ENCODE measurements around the gene HDGF. TPM values are rescaled to one million over a fixed set of nuclear protein-coding genes. Genes with fewer than 3 reads are reported as not detected.

Gene HDGF
- total and polyA plus RNA-seq, 9 of the 15 experiments (the other 6 are each of a cell fraction or from before 2014, with no cell fraction given), result 38.8 to 601 (median 400) TPM

DNA sequence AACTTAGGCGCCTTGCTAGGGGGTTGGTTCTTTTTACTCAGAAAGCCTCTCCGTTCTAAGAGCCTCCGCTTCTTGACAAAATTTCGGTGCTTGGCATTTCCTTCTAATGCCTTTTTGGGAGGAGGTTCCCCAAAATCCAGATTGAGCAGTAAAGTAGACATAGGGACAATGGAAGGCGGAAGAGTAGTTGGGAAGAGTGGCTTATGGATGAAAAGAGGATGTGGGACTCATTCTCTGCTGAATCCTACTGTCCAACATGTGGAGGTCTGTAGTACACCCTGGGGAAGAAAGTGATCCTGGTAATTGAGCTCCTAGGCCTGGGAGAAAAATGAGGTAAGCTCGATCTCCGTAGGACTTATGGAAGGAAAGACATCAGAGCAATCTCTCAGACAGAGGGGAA, 24.0 kb downstream of the HDGF start (continued):
- no peak for TF ChIP-seq ZNF77 (CRISPR knock-in tag; IDR thresholded peaks at IDR 0.05)
- TF ChIP-seq POLR2G (IDR thresholded peaks at IDR 0.05; ENCODE audit: low read depth, low read length), result no peak
- TF ChIP-seq TGIF2 (CRISPR knock-in tag; IDR thresholded peaks at IDR 0.05), result 0 out of 2 replicates have a peak, but pooled peaks have one; percentile 12
- no peak for TF ChIP-seq MCM5 (IDR thresholded peaks at IDR 0.05; ENCODE audit: low read depth)
- TF ChIP-seq SMAD1 (IDR thresholded peaks at IDR 0.05; ENCODE audit: low read depth, low read length, partially characterized antibody), result no peak
- TF ChIP-seq TCF3 (CRISPR knock-in tag; IDR thresholded peaks at IDR 0.05), result no peak

DNA sequence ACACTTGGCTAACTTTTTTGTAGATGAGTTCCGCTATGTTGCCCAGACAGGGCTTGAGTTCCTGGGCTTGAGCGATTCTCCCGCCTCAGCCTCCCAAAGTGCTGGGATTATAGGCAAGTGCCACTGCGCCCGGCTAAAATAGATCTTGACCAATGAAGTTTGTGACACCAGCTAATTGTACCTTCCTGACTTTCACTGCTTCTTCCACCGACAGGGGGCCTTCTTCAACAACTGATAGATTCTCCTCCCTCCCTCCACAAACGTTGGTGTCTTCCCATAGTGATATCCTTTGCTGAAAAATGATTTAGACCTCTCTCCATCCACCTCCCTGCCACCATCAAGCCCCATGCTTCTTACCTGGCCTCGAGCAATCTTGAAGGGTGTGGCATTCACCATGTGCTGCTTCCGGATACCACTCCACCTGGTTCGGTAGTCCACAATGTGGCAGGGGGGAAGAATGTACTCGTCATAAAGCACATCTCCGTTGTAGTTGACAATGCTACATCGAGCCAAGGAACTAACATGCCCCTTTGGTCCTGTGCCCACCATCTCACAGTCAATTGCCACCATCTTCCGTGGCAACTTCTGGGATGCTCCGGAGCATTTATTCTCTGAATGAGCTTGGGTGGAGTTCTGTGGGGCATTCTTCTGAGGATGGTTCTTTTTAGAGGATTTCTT, 24.8 kb downstream of the HDGF start:
- Histone ChIP-seq H4K20me1 (replicated peaks; ENCODE audit: control insufficient read depth, insufficient read depth, low read length) (peaks cover 31% of the 10 kb centered on the region), H3K27ac (ENCODE audit: extremely low read depth, low read depth, low read length) (peak overlapping the region; percentile 82), H3K79me2 (ENCODE audit: control insufficient read depth, insufficient read depth, low read length) (peaks cover 84% of the 10 kb centered on the region), H3K9me3 (replicated peaks; ENCODE audit: control insufficient read depth, insufficient read depth, low read depth, low read length) (no peaks in the 10 kb centered on the region), H3K9me1 (ENCODE audit: control insufficient read depth, insufficient read depth, low read length) (no peaks in the 10 kb centered on the region), H2AFZ (ENCODE audit: low read depth, low read length) (no peak overlapping the region), H3K4me1 (replicated peaks in 1 of 2; ENCODE audit: control insufficient read depth in 2 of 2, insufficient read depth in 2 of 2, low read length in 2 of 2) (peaks cover 13 to 17% of the 10 kb centered on the region in 2 experiments; a peak in 4 of 5 replicates), H3K4me2 (ENCODE audit: insufficient read depth, low read length) (peak overlapping the region; percentile 100), H3K9ac (ENCODE audit: insufficient read depth in 1 of 2, low read depth in 2 of 2, low read length in 2 of 2) (peak overlapping the region; percentile 91 to 99; a peak in 3 of 4 replicates), H3K36me3 (ENCODE audit: control insufficient read depth, insufficient read depth, low read length) (peaks cover 69% of the 10 kb centered on the region), H3K4me3 (peak overlapping the region; percentile 76), H3K27me3 (ENCODE audit: control insufficient read depth in 2 of 2, insufficient read depth in 2 of 2, low read length in 2 of 2) (no peaks in the 10 kb centered on the region; a peak in 1 of 5 replicates)
- in situ Hi-C loops (cut with MboI) (loop anchor here (5.0 to 25.0 kb wide), 3 partner anchors 41 to 1414 kb away; partner anchors contain the start of genes FDPS, NTRK1, PKLR and PRCC), intact Hi-C loops (cut with micrococcal nuclease) (loop anchor here (1.0 to 5.0 kb wide), 8 partner anchors 20 to 196 kb away; partner anchors contain the start of genes LRRC71, NTRK1 and PRCC)
- peak; percentile 88 for FAIRE-seq
- WGBS (ENCODE audit: insufficient coverage, low coverage, missing lambda C conversion rate), result under 1% methylated on average over 15 of the region's 15 CpGs
- ChIA-PET CTCF (ENCODE audit: low intra/inter-chr PET ratio) (interaction anchor here (0.6 to 6.9 kb wide), 13 partner anchors 37 to 193 kb away, joined by 3 to 143 read pairs (median 9); partner anchors contain the start of genes HAPLN2, INSRR, NES and NTRK1), POLR2A (interaction anchor here (0.6 to 5.0 kb wide), 29 partner anchors 12 to 168 kb away, joined by 3 to 60 read pairs (median 4); partner anchors contain the start of genes HDGF, MRPL24, NES and NTRK1)
- ATAC-seq, result peak; percentile 65
- peak; percentile 43 to 91 (median 65) for DNase-seq (ENCODE audit: extremely low read depth in 1 of 4, low spot score in 3 of 4)
- BruUV-seq (replicated peaks), result no TSS peak
- TF ChIP-seq ZNF165 (CRISPR knock-in tag; IDR thresholded peaks at IDR 0.05; ENCODE audit: borderline replicate concordance) (no peak), RUNX1 (IDR thresholded peaks at IDR 0.05; ENCODE audit: low read depth) (no peak), CREBBP (IDR thresholded peaks at IDR 0.05; ENCODE audit: low read depth, low read length) (no peak), RAD21 (CRISPR knock-in tag; conservative IDR thresholded peaks at IDR 0.05 in 1 of 2, IDR thresholded peaks at IDR 0.05 in 1 of 2) (peak; percentile 82 to 86), NFATC3 (IDR thresholded peaks at IDR 0.05) (no peak), MAFK (IDR thresholded peaks at IDR 0.05; ENCODE audit: low read length) (no peak), TCF3 (CRISPR knock-in tag; IDR thresholded peaks at IDR 0.05) (no peak)
- TF ChIP-seq, protein P1, sequence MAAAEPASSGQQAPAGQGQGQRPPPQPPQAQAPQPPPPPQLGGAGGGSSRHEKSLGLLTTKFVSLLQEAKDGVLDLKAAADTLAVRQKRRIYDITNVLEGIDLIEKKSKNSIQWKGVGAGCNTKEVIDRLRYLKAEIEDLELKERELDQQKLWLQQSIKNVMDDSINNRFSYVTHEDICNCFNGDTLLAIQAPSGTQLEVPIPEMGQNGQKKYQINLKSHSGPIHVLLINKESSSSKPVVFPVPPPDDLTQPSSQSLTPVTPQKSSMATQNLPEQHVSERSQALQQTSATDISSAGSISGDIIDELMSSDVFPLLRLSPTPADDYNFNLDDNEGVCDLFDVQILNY (CRISPR knock-in tag; IDR thresholded peaks at IDR 0.05), result no peak
- TF ChIP-seq, protein P2, sequence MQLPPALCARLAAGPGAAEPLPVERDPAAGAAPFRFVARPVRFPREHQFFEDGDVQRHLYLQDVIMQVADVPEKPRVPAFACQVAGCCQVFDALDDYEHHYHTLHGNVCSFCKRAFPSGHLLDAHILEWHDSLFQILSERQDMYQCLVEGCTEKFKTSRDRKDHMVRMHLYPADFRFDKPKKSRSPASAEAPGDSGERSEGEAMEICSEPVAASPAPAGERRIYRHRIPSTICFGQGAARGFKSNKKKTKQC (CRISPR knock-in tag; IDR thresholded peaks at IDR 0.05), result no peak
- TF ChIP-seq, protein P3, sequence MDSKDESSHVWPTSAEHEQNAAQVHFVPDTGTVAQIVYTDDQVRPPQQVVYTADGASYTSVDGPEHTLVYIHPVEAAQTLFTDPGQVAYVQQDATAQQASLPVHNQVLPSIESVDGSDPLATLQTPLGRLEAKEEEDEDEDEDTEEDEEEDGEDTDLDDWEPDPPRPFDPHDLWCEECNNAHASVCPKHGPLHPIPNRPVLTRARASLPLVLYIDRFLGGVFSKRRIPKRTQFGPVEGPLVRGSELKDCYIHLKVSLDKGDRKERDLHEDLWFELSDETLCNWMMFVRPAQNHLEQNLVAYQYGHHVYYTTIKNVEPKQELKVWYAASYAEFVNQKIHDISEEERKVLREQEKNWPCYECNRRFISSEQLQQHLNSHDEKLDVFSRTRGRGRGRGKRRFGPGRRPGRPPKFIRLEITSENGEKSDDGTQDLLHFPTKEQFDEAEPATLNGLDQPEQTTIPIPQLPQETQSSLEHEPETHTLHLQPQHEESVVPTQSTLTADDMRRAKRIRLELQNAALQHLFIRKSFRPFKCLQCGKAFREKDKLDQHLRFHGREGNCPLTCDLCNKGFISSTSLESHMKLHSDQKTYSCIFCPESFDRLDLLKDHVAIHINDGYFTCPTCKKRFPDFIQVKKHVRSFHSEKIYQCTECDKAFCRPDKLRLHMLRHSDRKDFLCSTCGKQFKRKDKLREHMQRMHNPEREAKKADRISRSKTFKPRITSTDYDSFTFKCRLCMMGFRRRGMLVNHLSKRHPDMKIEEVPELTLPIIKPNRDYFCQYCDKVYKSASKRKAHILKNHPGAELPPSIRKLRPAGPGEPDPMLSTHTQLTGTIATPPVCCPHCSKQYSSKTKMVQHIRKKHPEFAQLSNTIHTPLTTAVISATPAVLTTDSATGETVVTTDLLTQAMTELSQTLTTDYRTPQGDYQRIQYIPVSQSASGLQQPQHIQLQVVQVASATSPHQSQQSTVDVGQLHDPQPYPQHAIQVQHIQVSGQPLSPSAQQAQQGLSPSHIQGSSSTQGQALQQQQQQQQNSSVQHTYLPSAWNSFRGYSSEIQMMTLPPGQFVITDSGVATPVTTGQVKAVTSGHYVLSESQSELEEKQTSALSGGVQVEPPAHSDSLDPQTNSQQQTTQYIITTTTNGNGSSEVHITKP (IDR thresholded peaks at IDR 0.05; ENCODE audit: partially characterized antibody), result peak; percentile 92

Measured in K562 (cell line).